ENCODE measurements around the gene RAB11A.

DNA sequence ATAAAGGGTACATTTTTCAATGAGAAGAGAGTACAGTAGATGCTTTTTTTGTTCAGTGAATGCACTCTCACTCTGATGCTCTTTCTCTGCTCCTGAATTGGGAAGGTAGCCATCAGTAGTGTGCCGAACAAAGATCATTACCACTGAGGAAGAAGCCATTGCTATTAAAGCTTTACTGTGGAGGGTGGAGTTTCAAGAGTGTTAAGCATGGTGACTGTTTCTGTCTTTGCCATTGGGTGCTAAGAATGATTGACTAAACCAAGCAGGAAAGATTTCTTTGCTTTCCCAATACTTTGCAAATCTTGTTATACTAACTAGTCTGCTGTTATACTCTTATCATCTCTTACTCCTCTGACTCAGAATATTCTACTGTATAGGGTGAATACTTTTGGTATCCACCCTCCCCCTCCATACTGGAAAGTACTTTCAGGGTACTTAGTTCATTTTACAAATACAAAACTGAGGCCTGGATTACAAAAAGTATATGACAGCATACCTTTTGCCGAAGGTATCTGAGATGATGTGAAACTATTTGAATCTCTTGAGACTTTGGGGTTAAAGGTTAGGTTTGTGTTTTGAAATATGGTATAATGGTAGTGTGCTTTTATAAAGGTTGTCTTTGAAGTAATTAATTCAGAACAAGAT is 1.7 kb downstream of the RAB11A start:
- no peak for TF ChIP-seq EZH2phosphoT487 (IDR thresholded peaks at IDR 0.05; ENCODE audit: borderline replicate concordance, low read depth)
- TF ChIP-seq, protein P1, sequence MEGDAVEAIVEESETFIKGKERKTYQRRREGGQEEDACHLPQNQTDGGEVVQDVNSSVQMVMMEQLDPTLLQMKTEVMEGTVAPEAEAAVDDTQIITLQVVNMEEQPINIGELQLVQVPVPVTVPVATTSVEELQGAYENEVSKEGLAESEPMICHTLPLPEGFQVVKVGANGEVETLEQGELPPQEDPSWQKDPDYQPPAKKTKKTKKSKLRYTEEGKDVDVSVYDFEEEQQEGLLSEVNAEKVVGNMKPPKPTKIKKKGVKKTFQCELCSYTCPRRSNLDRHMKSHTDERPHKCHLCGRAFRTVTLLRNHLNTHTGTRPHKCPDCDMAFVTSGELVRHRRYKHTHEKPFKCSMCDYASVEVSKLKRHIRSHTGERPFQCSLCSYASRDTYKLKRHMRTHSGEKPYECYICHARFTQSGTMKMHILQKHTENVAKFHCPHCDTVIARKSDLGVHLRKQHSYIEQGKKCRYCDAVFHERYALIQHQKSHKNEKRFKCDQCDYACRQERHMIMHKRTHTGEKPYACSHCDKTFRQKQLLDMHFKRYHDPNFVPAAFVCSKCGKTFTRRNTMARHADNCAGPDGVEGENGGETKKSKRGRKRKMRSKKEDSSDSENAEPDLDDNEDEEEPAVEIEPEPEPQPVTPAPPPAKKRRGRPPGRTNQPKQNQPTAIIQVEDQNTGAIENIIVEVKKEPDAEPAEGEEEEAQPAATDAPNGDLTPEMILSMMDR (IDR thresholded peaks at IDR 0.05): no peak
